GM19455 (cell line): ENCODE results near the gene HMGXB3.
"Not testable (repeated sequence)": the region's sequence is repeated elsewhere in the genome, so short reads cannot be mapped to it uniquely, and the experiment has no call there.

Source experiments
- ATAC-seq: cut with Tn5 transposase; IDR thresholded peaks from one replicate; pipeline ENCODE4 v1.9.1; 2021; ENCODE audit not compliant: unreplicated experiment

Gene HMGXB3

DNA sequence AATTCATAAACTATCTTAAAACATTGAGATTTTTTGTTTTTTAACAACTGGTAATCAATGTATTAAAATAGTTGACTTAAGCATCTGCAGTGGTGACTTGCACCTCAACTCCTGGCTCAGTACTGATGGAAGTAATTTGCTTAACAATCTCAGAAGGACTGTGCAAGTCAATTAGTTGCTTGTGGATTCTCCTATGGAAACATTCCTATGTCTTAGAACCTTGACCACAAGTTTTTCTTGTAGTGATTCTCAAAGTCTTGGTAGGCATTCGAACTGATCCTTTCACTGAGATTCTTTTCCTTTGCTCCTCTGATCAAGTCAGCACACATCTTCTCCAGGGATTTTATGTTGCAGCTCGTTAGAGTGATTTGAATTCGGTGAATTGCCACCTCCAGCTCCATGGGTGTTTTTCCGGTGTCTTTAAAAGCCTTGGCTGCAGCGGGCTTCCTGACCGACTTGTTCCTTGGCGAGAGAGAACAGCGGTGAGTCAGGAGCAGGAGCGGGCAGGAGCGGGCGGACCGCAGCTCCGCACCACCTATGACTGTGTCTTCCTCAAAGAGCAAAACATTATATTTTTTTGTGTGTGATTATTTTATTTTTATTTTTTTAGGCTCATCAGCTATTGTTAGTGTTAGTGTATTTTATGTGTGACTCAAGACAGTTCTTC lies 21.1 kb downstream of the HMGXB3 start:
- no peak for ATAC-seq

DNA sequence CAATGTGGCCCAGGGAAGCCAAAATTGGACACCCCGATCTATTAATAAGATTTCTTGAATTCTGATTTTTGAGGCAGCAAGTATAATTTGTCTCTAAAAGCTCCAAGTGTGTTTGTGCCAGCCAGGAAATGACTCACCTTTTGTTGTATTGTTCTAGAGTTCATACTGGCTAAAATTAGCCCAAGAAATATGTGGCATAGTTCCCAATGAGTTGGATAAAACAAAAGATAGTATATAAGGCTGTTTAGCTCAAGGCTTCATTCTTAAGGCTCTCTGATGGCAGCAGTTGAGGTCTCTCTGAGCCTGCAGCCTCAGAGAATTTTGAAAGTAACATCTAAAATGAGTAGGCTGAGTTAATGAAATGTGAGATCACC lies 21.6 kb downstream of the HMGXB3 start:
- ATAC-seq: no peak

DNA sequence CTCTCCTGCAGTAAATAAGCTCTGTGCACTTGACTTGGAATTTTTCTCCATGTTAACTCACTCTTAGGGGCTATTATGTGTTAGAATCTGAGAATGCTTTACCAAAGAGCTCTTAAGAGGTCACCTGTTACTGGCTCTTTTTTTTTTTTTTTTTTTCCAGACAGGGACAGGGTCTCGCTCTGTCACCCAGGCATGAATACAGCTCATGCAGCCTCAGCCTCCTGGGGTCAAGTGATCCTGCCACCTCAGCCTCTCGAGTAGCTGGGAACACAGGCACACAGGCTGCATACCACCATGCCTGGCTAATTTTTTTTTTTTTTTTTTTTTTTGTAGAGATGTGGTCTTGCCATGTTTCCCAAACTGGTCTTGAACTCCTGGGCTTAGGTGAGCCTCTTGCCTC lies 22.1 kb downstream of the HMGXB3 start:
- ATAC-seq: no peak

DNA sequence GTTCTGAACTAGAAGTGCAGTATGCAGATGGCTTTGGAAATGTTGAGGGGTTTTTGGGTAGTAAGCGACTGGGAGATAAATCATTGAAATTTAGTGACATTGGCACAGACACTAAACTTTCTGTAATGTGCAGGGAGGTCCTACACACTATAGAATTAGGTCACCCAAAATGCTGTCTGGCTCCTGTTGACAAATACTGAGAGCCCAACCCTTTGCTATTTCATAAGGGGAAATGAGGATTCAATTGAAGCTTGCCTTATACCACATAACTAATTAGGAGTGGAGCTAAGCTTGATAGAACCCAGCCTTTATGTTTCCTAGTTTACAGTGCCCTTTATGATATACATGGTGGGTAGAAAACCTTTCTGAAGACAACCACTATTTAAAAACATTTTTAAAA lies 22.6 kb downstream of the HMGXB3 start:
- no peak for ATAC-seq

DNA sequence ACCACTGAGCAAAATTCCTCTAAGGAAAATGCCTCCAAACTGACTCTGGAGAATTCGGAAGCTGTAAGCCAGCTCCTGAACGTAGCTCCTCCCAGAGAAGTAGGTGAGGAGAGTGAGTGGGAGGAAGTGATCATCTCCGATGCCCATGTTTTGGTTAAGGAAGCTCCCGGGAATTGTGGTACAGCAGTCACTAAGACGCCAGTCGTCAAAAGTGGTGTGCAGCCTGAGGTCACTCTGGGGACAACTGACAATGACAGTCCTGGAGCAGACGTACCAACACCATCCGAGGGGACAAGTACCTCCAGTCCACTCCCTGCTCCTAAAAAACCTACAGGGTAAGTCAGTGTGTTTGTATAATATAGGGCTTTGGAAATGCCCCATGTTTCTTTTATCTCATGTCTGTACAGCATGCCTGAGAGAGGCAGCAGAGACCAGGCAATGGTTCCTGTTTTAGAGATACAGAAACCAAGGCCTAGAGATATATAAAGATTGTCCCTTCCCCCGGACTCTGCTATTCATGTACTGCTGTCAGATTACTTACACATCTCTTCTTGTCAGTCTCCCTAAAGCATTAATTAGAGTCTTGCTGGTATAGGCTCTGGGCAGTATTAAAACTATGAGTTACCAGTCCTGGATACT lies 23.9 kb downstream of the HMGXB3 start:
- no peak for ATAC-seq

DNA sequence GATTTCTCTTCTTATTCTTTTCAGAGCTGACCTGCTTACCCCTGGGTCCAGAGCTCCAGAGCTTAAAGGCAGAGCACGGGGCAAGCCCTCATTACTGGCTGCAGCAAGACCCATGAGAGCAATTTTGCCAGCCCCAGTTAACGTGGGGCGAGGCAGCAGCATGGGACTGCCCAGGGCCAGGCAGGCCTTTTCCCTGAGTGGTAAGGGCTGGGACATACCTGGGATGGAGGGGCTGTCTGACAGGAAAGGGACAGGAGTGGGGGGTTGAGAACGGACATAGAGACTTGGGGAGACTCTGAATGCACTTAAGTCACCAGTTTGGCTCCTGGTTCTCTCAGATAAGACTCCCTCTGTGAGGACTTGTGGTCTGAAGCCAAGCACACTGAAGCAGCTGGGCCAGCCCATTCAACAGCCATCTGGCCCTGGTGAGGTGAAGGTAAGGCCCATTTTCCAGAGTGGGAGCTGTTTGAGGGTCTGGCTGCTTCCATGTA lies 26.2 kb downstream of the HMGXB3 start:
- no peak for ATAC-seq

DNA sequence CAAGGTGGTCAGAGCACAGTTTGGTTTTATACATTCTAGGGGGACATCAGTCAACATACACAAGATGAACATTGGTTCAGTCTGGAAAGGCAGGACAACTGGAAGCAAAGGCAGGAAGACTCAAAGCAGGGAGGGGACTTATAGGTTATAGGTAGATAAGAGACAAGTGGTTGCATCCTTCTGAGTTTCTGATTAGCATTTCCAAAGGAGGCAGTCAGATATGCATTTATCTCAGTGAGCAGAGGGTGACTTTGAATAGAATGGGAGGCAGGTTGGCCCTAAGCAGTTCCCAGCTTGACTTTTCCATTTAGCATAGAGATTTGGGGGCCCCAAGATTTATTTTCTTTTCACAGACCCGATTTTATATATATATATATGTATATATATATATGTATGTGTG lies 27.5 kb downstream of the HMGXB3 start:
- ATAC-seq: not testable (repeated sequence)

DNA sequence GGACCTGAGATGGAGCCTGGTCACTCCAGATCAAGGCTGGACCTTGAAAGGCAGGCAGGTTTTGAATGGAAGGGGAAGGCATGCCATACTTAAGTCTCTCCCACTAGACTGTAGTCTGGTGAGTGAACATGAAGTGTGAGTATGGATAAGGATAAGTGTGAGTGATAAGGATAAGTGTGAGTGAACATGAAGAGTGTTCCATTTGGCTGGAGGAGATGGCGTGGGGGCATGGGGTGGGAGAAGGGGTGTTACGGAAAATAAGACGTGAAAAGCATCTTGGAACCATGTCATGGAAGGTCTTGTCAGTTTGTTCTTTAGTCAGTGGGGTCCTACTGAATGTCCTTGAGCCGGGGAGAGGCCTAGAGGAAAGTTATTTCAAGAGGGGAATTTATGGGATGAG lies 32.8 kb downstream of the HMGXB3 start:
- no peak for ATAC-seq

DNA sequence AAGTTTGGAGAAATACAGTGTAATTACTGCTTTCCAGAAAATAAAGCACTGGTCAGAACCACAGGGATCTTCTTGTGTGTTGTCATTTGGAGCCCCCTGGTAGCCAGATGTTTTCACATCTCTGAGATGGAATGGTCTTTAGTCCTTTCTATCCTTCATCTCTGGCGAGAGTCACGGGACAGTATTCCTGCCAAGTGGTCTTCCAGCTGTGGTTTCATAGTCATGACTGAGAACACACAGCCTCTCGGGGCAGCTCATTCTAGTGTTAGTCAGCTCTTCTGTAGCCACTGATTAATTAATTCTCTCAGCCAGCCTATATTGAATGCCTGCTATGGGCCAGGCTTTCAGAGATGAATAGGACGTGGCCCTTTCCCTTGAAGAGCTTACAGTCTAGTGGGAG lies 34.1 kb downstream of the HMGXB3 start:
- no peak for ATAC-seq

DNA sequence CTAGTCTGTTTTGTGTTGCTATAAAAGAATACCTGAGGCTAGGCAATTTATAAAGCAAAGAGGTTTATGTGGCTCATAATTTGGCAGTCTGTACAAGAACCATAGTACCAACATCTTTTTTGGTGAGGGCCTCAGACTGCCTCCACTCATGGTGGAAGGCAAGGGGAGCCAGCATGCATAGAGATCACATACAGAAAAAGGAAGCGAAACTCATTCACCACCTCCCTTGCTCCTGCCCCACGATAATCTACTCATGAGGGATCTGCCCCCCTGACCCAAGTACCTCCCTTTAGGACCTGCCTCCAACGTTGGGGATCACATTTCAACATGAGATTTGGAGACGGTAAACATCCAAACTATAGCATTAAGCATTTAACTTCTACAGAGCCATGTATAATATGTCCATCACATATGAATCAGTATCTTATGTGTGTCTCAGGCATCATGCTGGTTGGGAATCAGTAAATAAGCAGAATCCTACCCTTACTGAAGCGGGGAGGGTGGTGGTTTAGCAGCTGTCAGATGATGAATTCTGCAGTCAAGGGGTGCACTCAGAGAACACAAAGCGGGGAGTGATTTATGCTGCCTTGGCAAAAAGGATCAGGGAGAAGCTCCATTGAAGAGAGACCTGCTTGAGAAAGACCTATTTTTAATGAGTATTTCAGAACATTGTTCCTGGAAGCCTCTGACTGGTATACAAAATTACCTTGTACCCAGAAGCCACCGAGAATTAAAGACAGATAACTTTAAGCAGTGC lies 34.8 kb downstream of the HMGXB3 start:
- ATAC-seq: peak; percentile 60

DNA sequence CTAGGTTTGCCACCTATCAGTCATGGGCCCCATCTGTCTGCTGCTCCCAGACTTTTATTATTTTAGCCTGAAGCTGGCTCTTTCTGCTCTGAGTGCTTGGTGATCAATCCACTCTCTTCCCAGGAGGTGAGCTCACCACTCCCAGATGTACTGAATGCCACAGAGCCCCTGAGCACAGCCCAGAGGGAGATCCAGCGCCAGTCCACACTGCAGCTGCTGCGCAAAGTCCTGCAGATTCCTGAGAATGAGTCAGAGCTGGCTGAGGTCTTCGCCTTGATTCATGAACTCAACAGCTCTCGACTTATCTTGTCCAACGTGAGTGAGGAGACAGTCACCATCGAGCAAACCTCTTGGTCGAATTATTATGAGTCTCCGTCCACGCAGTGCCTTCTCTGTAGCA lies 36.0 kb downstream of the HMGXB3 start:
- no peak for ATAC-seq

DNA sequence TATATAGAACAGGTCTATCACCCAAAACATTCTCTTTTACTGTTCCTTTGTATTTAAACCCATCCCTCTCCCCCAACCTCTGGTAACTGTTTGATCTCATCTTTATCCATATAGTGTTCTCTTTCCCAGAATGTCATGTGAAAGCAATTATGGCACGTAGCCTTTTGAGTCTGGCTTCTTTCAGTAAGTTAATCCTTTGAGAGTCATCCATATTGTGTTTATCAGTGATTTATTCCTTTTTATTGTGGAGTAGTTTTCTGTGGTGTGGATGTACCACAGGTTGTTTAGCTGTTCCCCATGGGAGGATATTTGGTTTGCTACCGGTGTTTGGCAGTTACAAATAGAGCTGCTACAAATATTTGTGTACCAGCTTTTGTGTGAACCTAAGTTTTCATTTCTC lies 38.0 kb downstream of the HMGXB3 start:
- ATAC-seq: no peak

DNA sequence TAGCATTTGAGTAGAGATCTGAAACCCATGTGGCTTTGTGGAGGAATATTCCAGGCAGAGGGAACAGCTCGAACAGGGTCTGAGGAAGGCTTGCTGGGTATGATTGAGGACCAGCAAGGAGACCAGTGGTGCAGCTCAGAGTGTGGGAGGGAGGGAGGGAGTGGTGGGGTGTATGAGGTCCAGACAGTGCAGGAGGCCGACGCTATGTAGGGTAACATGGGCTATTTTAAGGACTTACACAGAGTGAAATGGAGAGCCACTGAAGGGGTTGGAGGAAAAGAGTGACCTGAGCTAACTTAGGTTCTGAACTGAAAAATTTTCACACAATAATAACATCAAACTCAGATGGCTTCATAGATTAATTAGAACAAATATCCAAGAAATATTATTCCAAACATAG lies 41.9 kb downstream of the HMGXB3 start:
- no peak for ATAC-seq

DNA sequence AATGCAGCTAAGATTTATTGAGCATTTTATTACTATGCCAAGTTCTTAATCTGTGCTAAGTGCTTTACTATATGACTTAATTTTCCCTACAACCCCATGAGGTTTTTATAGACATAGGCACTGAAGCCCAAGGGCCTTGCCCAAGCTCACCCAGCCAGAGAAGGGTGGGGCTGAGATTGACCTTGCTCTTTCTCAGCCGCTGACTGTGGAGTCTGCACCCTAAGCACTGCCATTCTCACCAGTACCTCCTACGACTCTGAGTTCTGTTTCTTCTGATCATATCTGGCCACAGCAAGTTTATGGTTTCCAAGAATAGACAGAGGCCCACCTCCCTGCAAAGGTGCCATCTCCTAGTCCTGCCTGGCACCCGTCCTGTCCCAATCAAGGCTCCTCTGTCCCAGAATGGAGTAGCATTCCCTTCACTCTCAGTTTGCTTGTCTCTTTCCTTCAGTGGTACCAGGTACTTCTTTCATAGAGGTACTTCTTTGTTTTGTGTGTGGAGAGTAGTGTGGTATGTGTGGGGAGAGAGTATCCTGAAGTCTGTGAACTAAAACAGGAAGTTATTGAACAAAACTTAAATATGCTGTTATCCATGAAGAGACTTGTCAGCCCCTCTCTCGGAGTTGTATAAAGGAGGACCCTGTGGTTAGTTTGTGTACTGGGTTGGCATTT lies 43.3 kb downstream of the HMGXB3 start:
- ATAC-seq: no peak

DNA sequence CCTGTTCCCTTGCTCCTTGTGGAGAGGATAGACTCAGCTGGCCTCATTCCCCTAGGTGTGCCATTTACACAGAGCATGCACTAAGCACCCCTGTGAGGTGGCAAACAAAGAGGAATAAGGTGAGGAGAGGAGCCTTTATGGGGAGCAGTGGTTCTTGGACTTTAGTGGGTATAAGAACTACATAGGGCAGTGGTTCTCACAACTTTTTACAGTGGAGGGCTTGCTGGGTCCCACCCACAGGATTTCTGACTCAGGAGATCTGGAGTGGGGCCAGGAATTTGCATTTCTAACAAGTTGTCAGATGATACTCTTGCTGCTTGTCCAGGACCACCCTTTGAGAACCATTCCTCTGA lies 43.8 kb downstream of the HMGXB3 start:
- no peak for ATAC-seq

DNA sequence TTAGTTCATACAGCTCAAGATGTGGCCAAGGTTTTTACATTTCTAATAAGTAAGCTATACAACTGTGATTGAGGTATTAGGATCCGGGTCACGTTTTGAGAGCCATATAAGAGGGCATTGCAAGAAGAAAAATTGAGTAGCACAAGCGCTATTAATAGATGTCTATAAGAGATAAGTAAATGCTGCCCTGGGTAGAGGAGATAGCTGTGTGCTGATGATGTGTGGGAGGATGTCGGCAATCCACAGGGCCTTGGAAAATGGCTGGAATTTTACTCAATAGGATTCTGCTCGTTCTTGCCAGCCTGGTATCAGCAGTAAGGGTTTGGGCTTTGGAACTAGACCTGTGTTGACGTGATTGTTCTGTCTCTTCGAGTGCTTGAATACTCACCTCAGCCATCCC lies 44.2 kb downstream of the HMGXB3 start:
- ATAC-seq: no peak

DNA sequence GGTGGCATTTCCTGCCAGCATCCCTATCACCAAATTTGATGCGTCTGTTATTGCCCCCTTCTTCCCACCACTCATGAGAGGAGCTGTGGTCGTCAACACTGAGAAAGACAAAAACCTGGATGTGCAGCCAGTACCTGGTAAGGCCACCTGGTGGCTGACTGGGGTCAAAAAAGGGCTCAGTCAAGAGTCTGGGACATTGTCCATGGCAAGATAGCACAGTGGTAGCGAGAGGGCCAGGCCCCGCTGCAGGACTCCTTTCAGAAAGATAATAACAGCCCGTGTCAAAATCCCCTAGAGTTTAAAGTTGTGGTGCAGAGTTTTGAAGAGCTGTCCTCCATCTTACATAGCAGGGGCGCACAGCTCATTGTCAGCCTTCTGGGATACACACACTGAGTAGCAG lies 45.0 kb downstream of the HMGXB3 start:
- no peak for ATAC-seq

DNA sequence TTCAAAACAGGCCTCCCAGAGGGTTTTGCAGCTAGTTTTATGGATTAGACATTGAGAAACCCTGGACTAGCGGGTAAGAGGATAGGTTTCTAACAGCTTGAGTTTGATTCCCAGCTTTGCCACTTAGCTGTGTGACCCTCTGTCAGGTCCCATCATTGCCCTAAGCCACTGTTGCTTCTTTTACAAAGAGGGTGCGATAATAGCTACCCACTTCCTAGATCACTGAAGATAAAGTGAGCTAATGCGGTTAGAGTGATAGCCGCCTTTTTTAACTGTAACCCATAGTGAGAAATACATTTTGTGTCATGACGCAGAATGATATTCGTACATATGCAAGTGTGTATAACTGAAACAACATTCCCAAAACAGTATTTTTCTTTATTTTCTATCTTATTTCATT lies 45.5 kb downstream of the HMGXB3 start:
- no peak for ATAC-seq

DNA sequence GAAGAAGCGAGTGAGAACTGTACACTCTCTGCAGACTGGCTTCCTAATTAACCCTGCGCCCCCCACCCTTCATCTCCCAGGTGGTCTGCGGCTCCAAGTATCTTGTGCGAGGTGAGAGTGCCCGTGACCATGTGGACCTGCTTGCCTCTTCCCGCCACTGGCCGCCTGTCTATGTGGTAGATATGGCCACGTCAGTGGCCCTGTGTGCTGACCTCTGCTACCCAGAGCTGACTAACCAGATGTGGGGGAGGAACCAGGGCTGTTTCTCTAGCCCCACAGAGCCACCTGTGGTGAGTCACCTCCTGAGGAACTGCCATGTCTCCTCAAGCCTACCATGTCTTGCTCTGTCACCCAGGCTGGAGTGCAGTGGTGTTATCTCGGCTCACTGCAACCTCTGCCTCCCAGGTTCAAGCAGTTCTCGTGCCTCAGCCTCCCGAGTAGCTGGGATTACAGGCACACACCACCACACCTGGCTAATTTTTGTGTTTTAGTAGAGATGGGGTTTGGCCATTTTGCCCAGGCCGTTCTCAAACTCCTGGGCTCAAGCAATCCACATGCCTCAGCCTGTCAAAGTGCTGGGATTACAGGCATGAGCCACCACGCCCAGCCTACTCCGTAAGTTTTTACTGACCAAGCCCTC lies 49.8 kb downstream of the HMGXB3 start:
- ATAC-seq: not testable (repeated sequence)

DNA sequence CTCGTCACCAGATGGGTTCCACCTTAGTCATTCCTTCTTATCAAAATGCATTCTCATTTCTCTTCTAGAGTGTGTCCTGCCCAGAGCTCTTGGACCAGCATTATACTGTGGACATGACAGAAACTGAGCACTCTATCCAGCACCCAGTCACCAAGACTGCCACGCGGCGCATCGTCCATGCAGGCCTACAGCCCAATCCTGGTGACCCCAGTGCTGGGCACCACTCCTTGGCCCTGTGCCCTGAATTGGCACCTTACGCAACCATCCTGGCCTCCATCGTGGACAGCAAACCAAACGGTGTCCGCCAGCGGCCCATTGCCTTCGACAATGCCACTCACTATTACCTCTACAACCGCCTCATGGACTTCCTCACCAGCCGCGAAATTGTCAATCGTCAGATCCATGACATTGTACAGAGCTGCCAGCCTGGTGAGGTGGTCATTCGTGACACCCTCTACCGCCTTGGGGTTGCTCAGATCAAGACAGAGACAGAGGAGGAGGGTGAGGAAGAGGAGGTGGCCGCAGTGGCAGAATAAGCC lies 51.2 kb downstream of the HMGXB3 start:
- ATAC-seq: no peak
